Fibroblast of skin of back (primary cell): ENCODE results near the gene ATG4C.

Experiments used
- DNase-seq: peaks from one replicate; pipeline ENCODE4 v3.0.0-alpha.2; 2013

Gene ATG4C

DNA sequence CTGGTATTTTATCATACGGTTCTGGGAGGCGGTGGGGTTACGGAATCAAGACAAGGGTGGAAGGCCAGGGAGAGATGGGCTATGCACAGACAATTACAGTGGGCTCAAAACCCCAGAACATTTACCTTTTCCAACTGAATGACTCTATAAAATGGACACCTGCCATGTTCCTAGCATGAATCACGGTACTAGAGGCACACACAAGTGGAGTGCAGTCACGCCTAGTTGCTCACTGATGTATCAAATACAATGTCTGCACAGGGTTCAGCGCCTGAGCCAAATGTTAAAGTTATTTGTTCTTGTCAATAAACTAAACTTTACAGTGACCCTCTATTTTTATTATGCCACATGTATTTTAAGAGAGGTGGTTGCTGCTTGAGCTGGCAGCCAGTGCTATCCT, 121.4 kb downstream of the ATG4C start:
- no peak for DNase-seq

DNA sequence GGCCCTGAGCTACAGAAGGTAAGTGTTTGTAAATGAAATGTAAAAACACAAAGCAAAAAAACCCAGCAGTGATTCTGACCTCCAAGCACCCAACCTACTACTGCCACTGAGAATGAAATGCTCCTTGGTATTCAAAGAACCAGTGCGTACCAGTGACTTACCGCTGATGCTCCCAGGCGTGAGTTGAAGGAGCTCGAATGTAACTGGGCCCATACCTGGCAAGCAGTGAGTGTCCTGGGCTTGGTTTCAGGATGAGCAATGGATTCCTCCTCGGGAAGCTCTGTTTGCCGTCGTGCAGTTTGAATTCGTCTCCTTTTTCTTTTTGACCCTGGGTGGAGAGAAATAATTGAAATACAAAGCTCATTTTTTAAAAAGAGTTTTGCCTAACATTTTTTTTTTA, 121.9 kb downstream of the ATG4C start:
- no peak for DNase-seq

DNA sequence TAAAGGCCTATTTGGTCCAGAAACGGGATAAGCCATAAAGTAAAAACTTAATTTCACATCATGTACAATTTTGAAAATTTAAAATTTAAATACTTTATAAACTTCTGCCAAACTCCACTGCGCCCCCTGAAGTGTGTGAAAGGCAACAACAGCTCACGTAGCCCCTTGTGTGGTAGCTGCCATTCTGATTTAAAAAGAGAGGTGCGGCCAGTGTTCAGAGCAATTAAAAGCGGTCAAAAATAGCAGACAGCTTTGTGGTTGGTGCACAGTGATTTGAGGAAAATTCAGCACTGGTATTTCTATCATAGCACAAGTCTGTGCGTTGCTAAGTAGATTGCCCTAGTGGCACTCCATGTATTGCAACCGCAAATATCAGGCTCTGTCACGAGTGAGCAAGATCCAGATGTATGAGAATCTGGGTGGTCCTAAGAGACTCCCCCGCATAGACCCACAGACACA, 122.5 kb downstream of the ATG4C start:
- peak; percentile 8 for DNase-seq

DNA sequence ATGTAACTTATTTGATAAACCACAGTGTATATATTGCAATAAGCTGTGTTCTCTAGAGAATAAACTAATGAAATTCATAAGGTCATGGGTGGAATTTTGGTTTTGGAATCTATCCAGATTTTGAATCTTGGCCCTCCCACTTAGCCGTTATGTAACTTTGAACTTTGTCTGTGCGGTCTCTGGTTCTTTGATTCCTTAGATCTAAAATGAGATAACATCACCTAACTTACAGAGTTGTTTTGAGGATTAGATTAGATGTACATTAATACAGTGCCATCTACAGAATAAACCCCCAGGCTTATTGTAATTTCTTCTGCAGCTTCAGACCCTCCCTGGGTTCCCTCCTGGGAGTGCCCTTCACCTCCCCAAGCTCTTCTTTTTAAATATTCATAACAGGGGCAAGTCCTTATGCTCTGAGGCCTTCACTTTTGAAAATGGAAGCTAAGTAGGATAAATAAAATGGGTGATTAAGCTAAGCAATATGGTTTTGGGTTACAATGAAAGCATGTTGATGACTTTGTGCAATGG, 124.3 kb downstream of the ATG4C start:
- DNase-seq = no peak

DNA sequence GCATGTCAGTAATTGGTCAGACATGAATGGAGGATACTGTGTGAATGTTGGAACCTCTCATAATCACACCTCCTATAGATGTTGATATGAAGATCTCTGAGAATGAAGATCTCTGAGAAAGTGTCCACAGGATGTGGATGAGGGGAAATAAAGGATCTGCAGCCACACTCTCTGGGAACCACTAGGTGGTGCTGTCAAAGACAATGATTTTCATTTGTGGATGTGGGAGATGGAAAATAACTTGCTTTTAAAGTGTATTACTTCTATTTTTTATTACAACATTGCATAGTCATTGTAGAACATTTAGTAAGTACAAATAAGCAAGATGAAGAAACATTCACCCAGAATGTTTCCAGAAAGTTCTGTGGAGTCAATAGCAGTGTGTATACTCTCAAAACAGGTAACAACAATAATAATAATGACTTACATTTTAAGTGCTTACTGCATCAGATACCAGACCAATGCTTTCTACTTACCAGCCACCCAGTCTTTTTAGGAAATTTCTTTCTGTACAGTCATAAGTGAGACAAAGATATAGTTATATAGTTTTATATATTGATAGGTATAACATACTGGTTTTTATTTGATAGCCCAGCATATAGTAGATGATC, 128.2 kb downstream of the ATG4C start:
- peak; percentile 37 for DNase-seq
